ENCODE measurements around the gene NINL. TPM values are rescaled to one million over a fixed set of nuclear protein-coding genes. Genes with fewer than 3 reads are reported as not detected.

Gene NINL
- total RNA-seq, 1 experiment from 2014 or later, result 7.2 TPM

- H2AFZ ChIP-seq (ENCODE audit: low read depth, low read length, poor library complexity, severe bottlenecking), result no peak overlapping the region
- H3K27ac ChIP-seq (ENCODE audit: low read depth, low read length), result no peak overlapping the region
- peaks cover 15 to 23% of the 10 kb centered on the region in 2 experiments for H3K36me3 ChIP-seq (ENCODE audit: control insufficient read depth in 1 of 2, insufficient read depth in 2 of 2, low read length in 2 of 2)
- no peaks in the 10 kb centered on the region for H3K9me3 ChIP-seq (ENCODE audit: control insufficient read depth in 1 of 2, insufficient read depth in 1 of 2, low read depth in 1 of 2, low read length in 2 of 2)
- ATAC-seq (no peak), DNase-seq (ENCODE audit: low read depth, low spot score) (no peak)
- no peak overlapping the region for H3K9ac ChIP-seq (ENCODE audit: low read length)
- H3K9me2 ChIP-seq (ENCODE audit: insufficient read depth), result no peaks in the 10 kb centered on the region
- ChIA-PET POLR2A (no interaction called here), CTCF (no interaction called here), RAD21 (ENCODE audit: low non-redundant PET in 1 of 2, low total read pairs in 2 of 2, uncharacterized antibody in 2 of 2, unreplicated experiment in 2 of 2) (no interaction called here)
- no peaks in the 10 kb centered on the region for H3K27me3 ChIP-seq (ENCODE audit: insufficient read depth, low read length)
- H4K20me1 ChIP-seq (ENCODE audit: insufficient read depth), result no peaks in the 10 kb centered on the region
- no peak overlapping the region for H3K4me2 ChIP-seq (ENCODE audit: low read length)
- peaks cover 0 to 9% of the 10 kb centered on the region in 2 experiments; a peak in 1 of 4 replicates for H3K4me1 ChIP-seq (ENCODE audit: control insufficient read depth in 1 of 2, insufficient read depth in 2 of 2, low read length in 2 of 2)
- no TSS peak for BruUV-seq (replicated peaks)
- H3K79me2 ChIP-seq (ENCODE audit: insufficient read depth, low read length), result peaks cover 13% of the 10 kb centered on the region
- intact Hi-C loops (cut with micrococcal nuclease), result loop anchor here (10.0 kb wide), 1 partner anchor 123 kb away; no protein-coding TSS in a partner anchor
- no peak for TF ChIP-seq RAD21 (IDR thresholded peaks at IDR 0.05; ENCODE audit: low read depth)
- TF ChIP-seq SRF (IDR thresholded peaks at IDR 0.05; ENCODE audit: low read depth), result no peak
- no peak overlapping the region for H3K4me3 ChIP-seq (replicated peaks in 1 of 2; ENCODE audit: low read depth in 1 of 2, low read length in 2 of 2)
Measured at GRCh38 chr20:25422032-25422431, 163.3 kb downstream of the NINL start.

- Histone ChIP-seq H3K79me2 (ENCODE audit: insufficient read depth, low read length) (peaks cover 22% of the 10 kb centered on the region), H3K36me3 (ENCODE audit: control insufficient read depth in 1 of 2, insufficient read depth in 2 of 2, low read length in 2 of 2) (peaks cover 13 to 19% of the 10 kb centered on the region in 2 experiments), H3K9me3 (ENCODE audit: control insufficient read depth in 1 of 2, insufficient read depth in 1 of 2, low read depth in 1 of 2, low read length in 2 of 2) (no peaks in the 10 kb centered on the region), H3K27ac (ENCODE audit: low read depth, low read length) (no peak overlapping the region), H4K20me1 (ENCODE audit: insufficient read depth) (no peaks in the 10 kb centered on the region), H3K4me3 (replicated peaks in 1 of 2; ENCODE audit: low read depth in 1 of 2, low read length in 2 of 2) (no peak overlapping the region), H3K9ac (ENCODE audit: low read length) (no peak overlapping the region), H2AFZ (ENCODE audit: low read depth, low read length, poor library complexity, severe bottlenecking) (no peak overlapping the region), H3K27me3 (ENCODE audit: insufficient read depth, low read length) (no peaks in the 10 kb centered on the region), H3K4me1 (ENCODE audit: control insufficient read depth in 1 of 2, insufficient read depth in 2 of 2, low read length in 2 of 2) (peaks cover 0 to 9% of the 10 kb centered on the region in 2 experiments; a peak in 1 of 4 replicates), H3K4me2 (ENCODE audit: low read length) (no peak overlapping the region), H3K9me2 (ENCODE audit: insufficient read depth) (no peaks in the 10 kb centered on the region)
- TF ChIP-seq YY1 (IDR thresholded peaks at IDR 0.05; ENCODE audit: extremely low read depth, insufficient replicate concordance, low read depth, low read length), result no peak
- TF ChIP-seq EZH2phosphoT487 (IDR thresholded peaks at IDR 0.05; ENCODE audit: borderline replicate concordance), result no peak
- TF ChIP-seq TCF7L2 (IDR thresholded peaks at IDR 0.05; ENCODE audit: borderline replicate concordance, extremely low read depth, insufficient read depth, insufficient read length), result no peak
- TF ChIP-seq ELF1 (IDR thresholded peaks at IDR 0.05; ENCODE audit: borderline replicate concordance, low read depth), result no peak
- CTCF ChIA-PET, result no interaction called here
- POLR2A ChIA-PET, result interaction anchor here (0.7 kb wide), 1 partner anchor 13 kb away, joined by 3 read pairs; no protein-coding TSS in a partner anchor
- intact Hi-C loops (cut with micrococcal nuclease), result loop anchor here (10.0 kb wide), 1 partner anchor 124 kb away; no protein-coding TSS in a partner anchor
- RAD21 ChIA-PET (ENCODE audit: low non-redundant PET in 1 of 2, low total read pairs in 2 of 2, uncharacterized antibody in 2 of 2, unreplicated experiment in 2 of 2), result no interaction called here
- BruUV-seq (replicated peaks), result no TSS peak
- ATAC-seq, result no peak
- DNase-seq (ENCODE audit: low read depth, low spot score), result no peak
Measured at GRCh38 chr20:25421102-25421501, 164.2 kb downstream of the NINL start.
